M059J (cell line): ENCODE data around the gene ACAA2. TPM values are rescaled to one million over a fixed set of nuclear protein-coding genes. Genes with fewer than 3 reads are reported as not detected.

Source experiments
- DNase-seq: peaks from one replicate; pipeline ENCODE4 v3.0.0-alpha.2; 2012; ENCODE audit warnings: low read depth
- total RNA-seq: library from RNA; depleted of rRNA; stranded (reverse); fragments of >200 nt; shearing (Covaris generic); gene quantifications from 2 replicates; pipeline ENCODE4 v1.2.3, GENCODE V29; 2014; rRNA removed

ACAA2 gene
- total RNA-seq, result 44.2 and 59.3 TPM in 2 replicates

- DNase-seq, result peak; percentile 88
Measured at GRCh38 chr18:49813319-49814146, at the start of gene ACAA2. Gene ACAA2, minus strand, starts transcription at chr18:49813533. Its CDS starts 49 bp downstream, at chr18:49813484.

GRCh38 chr18:49862656-49863385 is 49.5 kb upstream of the ACAA2 start:
- no peak for DNase-seq

GRCh38 chr18:49861659-49862058 is 48.3 kb upstream of the ACAA2 start:
- peak; percentile 29 for DNase-seq

GRCh38 chr18:49859725-49860124 is 46.4 kb upstream of the ACAA2 start:
- DNase-seq, result no peak

DNA sequence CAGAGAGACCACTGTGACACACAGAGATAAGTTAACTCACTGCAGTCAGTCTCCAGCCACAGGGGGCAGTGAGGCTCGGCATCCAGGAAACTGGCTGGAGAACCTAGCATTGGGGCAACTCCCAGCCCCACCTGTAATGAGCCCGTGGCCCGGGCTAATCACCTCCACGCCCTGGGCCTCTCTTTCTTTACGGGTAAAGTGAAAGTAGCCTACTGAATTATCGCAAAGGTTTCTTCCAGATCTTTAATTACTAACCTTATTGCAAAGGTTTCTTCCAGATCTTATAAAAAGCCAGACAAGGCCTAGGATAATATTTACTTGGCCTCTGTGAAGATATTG is 45.7 kb upstream of the ACAA2 start:
- no peak for DNase-seq

DNA sequence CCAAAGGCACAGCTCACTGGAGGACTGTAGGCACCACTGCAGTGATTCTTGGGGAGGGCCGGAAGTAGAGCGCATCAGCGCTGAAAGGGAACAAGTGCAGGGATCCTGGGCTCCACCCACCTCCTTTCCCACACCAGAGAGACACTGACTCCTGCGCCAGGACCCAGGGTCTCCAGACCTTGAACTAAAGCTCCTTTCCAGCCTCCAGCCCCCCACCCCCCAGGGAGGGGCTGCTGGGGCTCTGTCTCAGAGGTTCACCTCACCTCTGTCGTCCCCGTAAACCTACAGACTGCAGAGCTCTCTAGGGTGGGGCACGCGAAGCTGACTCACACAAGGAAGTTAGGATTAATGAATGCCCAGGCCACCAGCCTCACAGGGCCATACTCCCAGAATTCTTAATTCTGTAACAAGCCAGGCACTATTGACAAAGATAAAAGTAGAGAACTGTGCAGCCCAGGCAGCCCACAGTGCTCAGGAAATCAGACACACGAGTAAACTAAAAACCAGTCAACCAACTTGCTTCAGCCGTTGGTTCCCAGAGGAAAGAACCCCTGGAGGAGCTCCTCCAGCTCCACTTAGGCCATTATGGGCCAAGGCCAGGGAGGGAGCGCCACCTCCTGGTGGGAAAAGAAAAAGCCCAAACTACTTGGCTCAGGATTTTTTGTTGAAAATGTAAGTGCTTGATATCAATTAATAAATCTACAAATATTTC is 45.1 kb upstream of the ACAA2 start:
- DNase-seq, result peak; percentile 67

- DNase-seq, result no peak
Measured at GRCh38 chr18:49857708-49858107, 44.4 kb upstream of the ACAA2 start.

DNA sequence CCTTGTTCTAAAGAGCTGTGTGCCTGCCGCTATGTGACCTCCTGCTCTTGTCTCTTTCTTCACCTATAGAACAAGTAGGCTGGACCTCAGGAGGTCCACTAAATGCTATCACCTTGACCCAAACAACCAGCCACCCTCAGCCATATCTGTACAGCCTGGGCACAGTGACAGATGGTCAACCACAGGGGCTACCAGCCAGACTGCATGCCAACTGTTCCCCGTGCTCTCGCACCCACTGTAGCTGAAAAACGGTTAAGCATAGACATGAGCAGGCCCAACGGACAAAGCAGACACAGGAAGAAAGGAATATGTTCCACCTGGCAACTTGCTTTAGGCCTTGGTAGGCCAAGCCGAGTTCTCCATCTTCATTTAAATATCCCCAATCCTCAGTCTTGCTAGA is 43.2 kb upstream of the ACAA2 start:
- no peak for DNase-seq

GRCh38 chr18:49855711-49856415 is 42.5 kb upstream of the ACAA2 start:
- DNase-seq, result no peak

DNA sequence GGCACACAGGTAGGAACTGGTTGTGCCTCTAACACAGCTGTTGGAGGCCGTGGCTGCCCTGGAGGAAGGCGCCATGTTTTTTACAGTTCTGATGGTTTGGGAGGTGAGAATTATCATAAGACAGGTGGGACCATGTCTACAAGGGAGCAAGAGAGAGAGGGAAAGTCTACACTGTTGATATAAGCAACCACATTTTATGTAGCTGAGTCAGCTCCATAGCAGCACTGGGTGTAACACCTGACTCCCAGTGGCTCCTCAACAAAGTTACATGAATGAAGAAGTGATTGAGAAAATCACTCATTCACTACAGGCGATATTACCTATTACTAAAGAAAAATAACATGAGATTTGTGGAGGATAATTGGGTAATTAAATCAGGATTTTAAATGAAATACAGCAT is 41.3 kb upstream of the ACAA2 start:
- peak; percentile 30 for DNase-seq

DNA sequence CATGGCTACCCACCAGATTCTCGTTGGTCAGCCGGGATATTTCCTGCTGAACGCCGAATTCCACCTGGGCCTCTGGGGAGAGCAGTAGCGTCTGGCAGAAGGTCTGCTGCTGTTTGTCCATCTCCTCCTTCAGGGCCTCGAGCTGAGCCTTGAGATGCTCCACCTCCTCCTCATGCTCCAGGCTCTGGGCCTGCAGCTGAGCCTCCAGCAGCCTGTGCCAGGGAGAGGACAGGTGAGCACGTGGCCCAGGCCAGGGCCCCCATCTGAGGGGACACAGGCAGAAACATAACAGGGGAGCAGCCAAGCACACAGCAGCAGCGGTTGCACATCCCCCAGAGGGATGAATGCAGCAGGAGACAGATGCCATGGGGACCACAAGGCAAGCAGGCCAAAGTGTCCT is 40.1 kb upstream of the ACAA2 start:
- no peak for DNase-seq

GRCh38 chr18:49853011-49853410 is 39.7 kb upstream of the ACAA2 start:
- no peak for DNase-seq

GRCh38 chr18:49851624-49852023 is 38.3 kb upstream of the ACAA2 start:
- DNase-seq, result peak; percentile 51

GRCh38 chr18:49850636-49851035 is 37.3 kb upstream of the ACAA2 start:
- no peak for DNase-seq

DNA sequence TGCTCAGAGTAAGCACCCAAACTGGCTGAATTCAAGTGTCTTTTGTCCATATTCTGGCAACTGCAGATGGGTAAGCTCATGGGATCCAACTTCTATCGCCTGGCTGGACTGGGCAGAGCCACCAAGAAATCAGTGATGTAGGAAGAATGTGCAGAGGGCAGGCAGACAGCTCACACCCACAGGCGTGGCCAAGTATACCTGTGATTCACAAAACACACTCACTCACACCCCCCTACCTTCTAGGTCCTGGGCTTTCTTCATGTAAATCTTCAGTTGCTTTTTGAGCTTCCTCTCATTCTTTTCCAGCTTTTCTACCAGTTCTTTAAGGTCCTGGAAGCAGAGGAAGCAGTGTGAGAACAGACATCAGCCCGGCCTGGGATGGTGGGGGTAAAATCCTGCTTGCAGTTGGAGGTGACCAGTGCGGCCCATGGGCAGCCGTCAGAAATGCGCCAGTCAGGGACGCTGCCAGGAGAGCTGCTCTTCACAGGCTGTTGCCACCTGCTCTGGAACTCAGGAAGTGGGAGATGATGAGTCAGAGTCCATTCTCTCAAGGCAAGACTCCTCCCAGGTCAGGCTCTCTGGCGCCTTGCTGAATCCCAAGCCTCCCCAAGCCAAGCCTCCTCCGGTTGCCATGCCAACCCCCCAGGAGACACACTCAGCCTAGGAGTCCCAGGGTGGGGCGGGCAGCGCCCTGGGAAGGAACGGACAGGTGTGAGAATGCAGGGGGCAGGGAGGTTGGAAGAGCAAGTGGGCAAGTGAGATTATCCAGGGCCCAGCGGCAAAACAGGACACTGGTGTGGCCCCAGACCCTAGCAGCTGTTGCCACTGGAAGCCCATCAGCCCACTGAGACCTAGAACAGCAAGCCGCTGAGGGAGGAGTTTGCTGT is 36.2 kb upstream of the ACAA2 start:
- peak; percentile 100 for DNase-seq

GRCh38 chr18:49848115-49848514 is 34.8 kb upstream of the ACAA2 start:
- DNase-seq, result no peak

- no peak for DNase-seq
Measured at GRCh38 chr18:49847524-49847923, 34.2 kb upstream of the ACAA2 start.

GRCh38 chr18:49846718-49847470 is 33.6 kb upstream of the ACAA2 start:
- DNase-seq, result no peak

- DNase-seq, result no peak
Measured at GRCh38 chr18:49846361-49846662, 33.0 kb upstream of the ACAA2 start.

- no peak for DNase-seq
Measured at GRCh38 chr18:49845629-49846360, 32.5 kb upstream of the ACAA2 start.
